ENCODE data around the gene CACNA1H.

The CACNA1H gene

DNA sequence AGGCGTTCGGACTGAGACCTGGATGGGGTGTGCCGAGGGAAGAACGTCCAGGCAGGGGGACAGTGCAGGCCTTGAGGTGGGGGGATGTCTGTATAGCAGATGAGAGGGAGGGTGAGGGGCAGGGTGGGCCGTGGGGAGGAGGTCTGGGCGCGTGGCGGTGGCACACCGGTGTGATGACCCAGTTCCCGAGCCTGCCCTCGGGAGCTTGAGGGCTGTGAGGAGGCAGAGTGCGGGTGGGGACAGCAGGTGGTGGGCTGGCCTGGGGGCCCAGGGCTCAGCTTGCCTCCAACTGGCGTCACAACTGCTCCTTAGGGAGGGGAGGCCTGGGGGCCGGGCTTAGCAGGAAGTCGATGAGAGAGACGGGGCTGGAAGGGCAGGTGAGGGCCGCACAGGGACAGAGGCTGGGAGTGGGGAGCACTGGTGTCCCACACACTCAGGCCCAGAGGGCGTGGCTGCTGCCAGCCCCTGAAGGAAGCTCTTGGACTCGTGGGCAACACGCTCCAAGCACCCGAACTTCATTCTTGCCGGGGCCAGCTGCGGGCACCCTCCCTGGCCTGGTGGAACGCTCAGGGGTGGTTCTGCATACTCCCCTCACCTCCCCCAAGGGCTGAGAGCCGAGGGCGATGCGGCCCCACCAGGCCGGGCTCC lies 6.5 kb downstream of the CACNA1H start:
- no peak for DNase-seq

DNA sequence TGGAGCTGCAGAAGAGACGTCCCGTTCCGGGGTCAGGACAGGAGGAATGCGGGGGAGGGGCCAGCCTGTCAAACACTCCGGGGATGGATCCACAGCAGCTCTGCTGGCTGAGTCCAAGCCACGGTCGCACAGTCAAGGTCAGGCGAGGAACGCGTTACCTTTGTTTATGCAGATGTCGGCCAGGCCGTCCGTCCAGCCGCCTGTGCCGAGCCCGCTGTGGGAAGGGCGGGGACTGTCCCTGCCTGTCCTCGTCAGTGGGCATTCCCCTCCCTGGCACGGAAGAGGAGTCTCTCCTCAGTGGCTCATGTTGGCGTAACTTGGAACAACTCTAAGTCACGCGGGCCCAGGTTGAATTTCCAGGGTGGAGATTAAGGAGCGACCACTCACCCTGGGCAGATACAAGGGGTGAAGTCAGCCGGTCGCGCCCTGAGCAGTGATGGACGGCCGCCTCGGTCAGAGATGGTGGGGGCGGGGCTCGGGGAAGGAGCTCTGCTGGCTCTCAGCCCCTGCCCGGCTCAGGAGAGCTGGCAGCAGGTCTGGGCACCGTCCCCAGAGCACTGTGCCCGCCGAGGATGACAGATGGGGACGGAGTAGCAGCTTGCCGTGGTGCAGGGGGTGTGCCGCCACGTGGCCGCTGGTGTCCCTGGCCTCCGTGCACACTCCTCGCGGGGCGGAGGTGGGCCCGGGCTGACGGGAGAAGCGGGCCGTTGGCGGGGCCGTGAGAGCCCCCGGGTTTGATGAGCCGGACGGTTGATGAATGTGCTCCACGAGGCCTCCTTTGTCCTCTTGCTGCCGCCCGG lies 7.3 kb downstream of the CACNA1H start:
- no peak for DNase-seq

DNA sequence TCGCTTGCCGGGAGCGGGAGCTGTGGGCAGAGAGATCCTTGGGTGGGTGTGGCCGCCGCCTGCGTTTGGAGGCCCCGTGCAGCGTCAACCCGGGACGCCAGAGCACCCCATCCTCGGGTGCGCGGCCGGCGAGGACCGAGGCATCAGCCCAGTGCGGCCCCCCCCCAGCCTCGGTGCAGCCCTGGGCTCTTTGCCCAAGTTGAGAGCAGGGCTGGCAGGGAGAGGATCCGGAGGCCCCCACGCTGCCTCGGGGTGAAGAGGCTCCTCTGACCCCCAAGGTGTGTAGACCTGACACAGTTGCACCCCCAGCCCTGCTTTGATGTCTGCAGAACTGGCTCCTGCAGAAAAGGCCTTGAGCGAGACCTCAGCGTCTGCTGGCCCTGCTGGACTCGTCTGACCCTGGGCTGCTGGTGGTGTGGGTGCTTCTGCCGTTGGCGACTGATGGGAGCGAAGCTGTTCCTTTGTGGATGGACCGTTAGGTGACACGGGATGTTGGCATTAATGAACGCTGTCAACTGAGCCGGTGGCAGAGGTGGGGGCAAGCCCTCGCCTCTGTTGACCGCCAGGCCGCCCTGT lies 8.0 kb downstream of the CACNA1H start:
- no peak for DNase-seq

GRCh38 chr16:1162701-1163566 lies 10.0 kb downstream of the CACNA1H start:
- no peak for DNase-seq

DNA sequence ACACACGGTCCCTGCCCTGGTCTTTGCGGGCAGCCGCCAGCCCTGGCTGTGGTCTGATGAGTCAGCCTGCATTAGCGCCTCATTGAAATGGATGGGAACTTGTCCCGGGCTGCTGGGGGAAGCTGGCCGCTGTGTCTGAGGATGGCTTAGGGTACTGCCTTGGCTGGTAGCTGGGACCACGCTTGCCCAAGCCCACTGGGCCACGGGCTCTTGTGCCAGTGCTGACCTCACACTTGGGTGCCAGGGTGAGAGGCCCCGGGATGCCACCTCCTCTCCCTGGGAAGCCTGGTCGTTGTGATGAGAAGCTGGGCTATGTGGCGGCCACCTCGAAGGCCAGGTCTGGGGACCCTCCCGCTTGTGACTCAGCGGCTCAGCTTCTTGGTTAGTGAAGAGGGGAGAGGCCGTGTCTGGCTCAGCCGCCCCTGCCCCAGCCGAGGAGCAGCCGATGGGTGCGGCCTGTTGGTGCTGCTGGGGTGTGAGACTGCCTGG lies 10.7 kb downstream of the CACNA1H start:
- DNase-seq = no peak

- no peak for DNase-seq
Observed at GRCh38 chr16:1164382-1164781, 11.5 kb downstream of the CACNA1H start.

DNA sequence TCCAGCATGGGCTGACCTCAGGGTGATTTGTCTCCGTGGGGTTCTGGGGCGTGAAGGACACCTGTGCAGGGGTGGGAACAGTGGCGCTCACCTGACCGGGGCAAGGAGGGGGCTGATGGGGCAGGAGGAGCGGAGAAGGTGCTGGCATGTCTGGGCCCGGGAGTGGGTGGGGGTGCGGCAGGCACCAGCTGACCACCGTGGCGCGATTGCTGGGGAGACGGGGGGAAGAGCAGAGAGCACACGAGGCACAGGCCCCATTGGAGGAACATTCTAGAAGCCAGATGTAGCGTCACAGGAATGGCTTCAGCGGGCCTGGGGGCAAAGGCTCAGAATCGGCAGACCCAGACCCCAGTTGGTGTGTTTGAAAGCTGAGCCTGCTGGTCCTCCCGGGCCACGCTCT lies 12.1 kb downstream of the CACNA1H start:
- no peak for DNase-seq

DNA sequence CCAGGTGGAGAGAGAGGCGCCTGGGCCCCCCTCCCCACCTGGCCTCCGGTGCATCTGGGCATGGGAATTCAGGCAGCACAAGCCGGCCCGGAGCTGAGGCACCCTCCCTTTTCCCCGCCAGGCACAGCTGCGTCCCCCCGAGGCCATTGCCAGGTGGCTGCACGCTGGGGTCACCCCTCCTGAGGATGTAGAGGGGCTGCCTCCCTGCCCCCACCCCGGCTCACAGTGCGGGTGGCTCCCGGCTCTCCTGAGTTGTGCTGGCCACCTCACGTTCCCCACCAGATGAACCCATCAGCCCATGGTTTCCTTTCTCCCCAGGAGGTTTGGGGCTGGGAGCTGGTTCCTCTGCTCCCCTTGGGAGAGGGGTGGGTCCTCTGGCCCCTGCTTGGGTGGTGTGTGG lies 12.6 kb downstream of the CACNA1H start:
- no peak for DNase-seq

GRCh38 chr16:1167276-1168107 lies 14.6 kb downstream of the CACNA1H start:
- DNase-seq = no peak

DNA sequence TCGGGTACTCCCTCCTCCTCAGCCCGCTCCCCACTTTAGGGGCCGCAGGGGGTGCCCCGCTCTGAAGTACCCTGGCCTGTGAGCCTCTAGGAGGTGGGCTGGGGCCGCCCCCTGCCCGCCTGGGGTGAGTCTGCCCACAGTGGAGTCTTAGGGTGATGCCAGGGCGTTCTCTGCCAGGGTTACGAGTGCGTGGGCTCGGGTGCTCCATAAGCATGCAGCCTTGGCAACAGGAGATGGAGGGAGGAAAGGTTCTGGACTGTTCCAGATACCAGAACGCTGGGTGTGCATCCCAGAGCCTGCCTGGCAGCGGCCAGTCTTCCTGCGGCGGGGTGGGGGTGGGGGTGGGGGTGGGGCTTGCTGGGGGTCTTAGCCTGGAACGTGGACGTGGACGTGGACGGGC lies 15.9 kb downstream of the CACNA1H start:
- DNase-seq = no peak

DNA sequence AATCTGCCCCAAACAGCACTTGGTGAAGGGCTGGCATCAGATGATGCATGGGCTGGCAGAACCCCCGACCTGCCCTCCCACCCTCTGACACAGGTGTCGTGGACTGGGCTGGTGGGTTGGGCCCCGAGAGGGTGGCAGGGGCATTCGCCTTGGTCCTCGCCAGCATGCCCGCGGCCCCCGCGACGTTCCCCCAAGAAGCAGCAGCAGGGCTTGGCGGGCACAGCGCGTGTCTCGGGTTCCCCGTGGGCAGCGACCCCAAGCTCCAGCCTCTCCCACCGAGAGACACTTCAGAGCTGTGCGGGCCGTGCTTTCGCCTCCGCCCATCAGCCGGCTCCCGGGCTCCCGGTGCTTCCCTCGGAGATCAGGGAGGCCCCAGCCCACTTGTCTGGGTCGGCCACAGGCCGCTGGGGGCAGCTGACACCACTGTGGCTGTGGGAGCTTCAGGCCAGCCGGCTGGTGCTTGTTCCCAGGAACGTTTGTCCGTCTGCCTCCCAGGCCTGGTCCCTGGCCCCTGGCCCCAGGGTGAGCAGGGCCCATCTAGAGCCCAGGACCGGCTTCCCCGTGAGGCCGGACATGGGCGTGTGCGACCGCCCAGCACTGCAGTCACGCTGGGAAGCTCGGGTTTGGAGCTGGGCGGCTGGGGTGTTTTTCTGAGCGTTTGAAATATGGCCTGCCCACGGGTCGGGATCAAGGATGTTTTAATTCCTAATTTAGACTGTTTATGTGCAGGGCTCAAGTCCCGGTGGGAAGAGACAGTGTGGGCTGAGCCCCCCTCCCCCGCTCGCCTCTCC lies 16.6 kb downstream of the CACNA1H start:
- no peak for DNase-seq

DNA sequence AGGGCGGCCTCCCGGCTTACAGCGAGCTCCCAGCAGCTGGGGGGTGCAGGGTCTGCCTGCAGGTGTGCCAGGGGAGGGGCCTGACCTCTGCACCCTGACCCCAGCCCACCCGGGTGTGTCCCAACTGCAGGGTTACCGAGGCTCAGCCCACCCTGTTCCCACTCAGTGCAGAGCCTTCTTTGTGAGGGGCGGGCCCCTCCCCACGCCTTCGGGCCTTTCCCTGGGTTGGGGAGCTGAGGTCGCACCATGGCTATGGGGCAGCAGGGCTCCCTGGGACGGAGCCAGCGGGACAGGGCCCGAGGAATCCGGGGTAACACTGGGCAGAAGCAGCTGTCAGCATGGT lies 17.1 kb downstream of the CACNA1H start:
- DNase-seq = no peak

GRCh38 chr16:1171001-1171400 lies 18.1 kb downstream of the CACNA1H start:
- DNase-seq = no peak

DNA sequence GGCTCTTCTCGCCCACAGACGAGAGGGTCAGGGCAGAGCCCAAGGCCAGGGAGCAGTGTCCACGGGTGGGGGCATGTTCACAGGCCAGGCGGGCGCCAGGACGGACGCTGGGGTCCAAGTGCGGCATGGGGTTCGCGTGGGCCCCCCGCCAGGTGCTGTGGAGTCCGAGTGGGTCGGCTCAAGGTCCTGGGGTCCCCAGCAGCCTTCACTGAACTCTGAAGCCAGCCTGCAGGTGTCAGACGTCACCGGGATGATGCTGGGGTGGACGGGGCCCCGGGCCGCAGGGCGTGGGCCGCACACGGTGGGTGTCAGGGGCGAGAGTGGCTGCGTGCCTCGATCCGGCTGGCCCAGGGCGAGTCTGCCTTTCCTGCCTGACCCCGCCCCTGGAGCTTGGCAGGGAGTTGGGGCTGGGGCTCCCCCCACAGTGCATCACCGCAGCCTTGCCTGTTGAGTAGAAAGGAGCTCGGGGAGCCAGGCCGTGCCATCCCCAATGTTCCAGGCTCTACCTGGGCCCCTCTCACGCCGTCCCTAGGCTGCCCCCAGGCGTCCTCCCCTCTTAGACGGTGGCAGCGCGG lies 19.0 kb downstream of the CACNA1H start:
- no peak for DNase-seq

GRCh38 chr16:1172651-1173050 lies 19.7 kb downstream of the CACNA1H start:
- no peak for DNase-seq

DNA sequence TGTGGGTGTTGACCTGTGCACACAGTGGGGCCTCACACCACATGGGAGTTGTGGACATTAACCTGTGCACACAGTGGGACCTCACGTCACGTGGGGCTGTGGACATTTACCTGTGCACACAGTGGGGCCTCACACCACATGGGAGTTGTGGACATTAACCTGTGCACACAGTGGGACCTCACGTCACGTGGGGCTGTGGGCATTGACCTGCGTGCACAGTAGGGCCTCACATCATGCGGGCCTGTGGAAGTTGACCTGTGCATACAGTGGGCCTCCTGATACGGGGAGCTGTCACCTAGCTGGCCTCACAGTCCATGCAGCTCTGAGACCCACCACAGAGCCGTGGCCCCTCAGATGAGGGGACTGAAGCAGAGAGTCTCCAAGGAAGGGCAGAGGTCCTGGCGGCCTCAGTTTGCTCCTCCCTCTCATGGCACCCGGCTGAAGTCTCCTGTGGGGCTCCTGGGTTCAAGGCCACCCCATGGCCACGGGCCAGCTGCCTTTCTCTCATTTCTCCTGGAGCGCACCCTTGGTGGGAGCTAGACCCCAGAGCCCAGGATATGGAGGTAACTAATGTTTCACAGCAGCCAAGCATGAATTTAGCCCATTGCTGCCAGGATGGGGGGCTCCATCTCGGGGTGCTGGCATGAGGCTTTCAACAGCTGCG lies 21.0 kb downstream of the CACNA1H start:
- no peak for DNase-seq

DNA sequence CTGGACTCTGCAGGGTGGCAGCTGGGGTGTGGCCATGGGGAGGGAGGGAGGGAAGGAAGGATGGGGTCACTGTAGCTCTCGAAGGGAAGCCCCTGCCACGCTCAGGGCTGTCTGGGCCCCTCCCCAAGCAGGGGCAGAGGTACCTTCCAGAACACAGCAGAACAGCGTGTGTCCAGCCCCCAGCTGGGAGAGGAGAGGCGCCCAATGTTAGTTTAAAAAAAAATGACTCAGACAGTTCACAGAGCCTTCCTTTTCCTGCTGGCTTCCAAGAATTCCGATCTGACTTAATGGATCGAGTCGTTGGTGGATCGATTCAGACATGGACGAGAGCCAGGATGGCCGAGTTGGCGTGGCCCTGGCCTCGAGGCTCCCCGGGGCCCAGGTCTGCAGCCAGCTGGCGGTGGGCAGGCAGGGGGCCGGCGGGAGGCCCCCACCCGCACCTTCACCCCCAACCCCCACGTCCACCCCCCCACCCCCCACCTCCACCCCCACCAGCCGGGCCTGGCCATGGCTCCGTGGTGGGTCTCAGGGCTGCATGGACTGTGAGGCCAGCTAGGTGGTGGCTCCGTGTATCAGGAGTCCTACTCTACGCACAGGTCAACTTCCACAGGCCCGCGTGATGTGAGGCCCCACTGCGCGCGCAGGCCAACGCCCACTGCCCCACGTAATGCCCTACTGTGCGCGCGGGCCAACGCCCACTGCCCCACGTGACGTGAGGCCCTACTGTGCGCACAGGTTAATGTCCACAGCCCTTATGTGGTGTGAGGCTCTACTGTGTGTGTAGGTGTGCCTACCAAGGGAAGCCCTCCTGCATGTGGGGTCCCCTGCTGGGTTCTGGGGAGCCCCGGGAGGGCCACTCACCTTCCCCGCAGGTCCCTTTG lies 21.8 kb downstream of the CACNA1H start:
- no peak for DNase-seq

GRCh38 chr16:1175566-1176279 lies 22.8 kb downstream of the CACNA1H start:
- DNase-seq = no peak

Measured in activated CD4-positive, alpha-beta T cell treated with anti-CD3 and anti-CD28 coated beads for 48 hours (primary cell).